Measurements from ENCODE around the gene AGRN.
"Not testable (repeated sequence)": the region's sequence is repeated elsewhere in the genome, so short reads cannot be mapped to it uniquely, and the experiment has no call there.

The AGRN gene

GRCh38 chr1:1052003-1052840 is 32.3 kb downstream of the AGRN start:
- no peak for DNase-seq (ENCODE audit: low read depth in 2 of 2)

- DNase-seq (ENCODE audit: low read depth in 2 of 2) = no peak
Measured at GRCh38 chr1:1053022-1053421, 33.1 kb downstream of the AGRN start.

- DNase-seq (ENCODE audit: low read depth in 2 of 2) = no peak
Measured at GRCh38 chr1:1053682-1054081, 33.8 kb downstream of the AGRN start.

- no peak for DNase-seq (ENCODE audit: low read depth in 2 of 2)
Measured at GRCh38 chr1:1054099-1054700, 34.3 kb downstream of the AGRN start.

GRCh38 chr1:1054971-1055370 is 35.1 kb downstream of the AGRN start:
- DNase-seq (ENCODE audit: low read depth in 2 of 2) = no peak

- DNase-seq (ENCODE audit: low read depth in 2 of 2) = no peak
Measured at GRCh38 chr1:1055841-1056736, 36.2 kb downstream of the AGRN start.

GRCh38 chr1:1057769-1058087 is 37.8 kb downstream of the AGRN start:
- DNase-seq (ENCODE audit: low read depth in 2 of 2) = not testable (repeated sequence)

GRCh38 chr1:1058088-1058905 is 38.4 kb downstream of the AGRN start:
- no peak for DNase-seq (ENCODE audit: low read depth in 2 of 2)

- DNase-seq (ENCODE audit: low read depth in 2 of 2) = peak in 1 of 2 donors; percentile 35
Measured at GRCh38 chr1:1058921-1059493, 39.1 kb downstream of the AGRN start.

GRCh38 chr1:1059494-1060280 is 39.8 kb downstream of the AGRN start:
- DNase-seq (ENCODE audit: low read depth in 2 of 2) = peak; percentile 81 to 86

GRCh38 chr1:1060281-1061000 is 40.5 kb downstream of the AGRN start:
- no peak for DNase-seq (ENCODE audit: low read depth in 2 of 2)

GRCh38 chr1:1061682-1062345 is 41.9 kb downstream of the AGRN start:
- no peak for DNase-seq (ENCODE audit: low read depth in 2 of 2)

- DNase-seq (ENCODE audit: low read depth in 2 of 2) = no peak
Measured at GRCh38 chr1:1062348-1063163, 42.6 kb downstream of the AGRN start.

- no peak for DNase-seq (ENCODE audit: low read depth in 2 of 2)
Measured at GRCh38 chr1:1063261-1063944, 43.5 kb downstream of the AGRN start.

GRCh38 chr1:1063945-1064831 is 44.3 kb downstream of the AGRN start:
- peak; percentile 90 to 94 for DNase-seq (ENCODE audit: low read depth in 2 of 2)

- DNase-seq (ENCODE audit: low read depth in 2 of 2) = no peak
Measured at GRCh38 chr1:1065265-1065939, 45.5 kb downstream of the AGRN start.

Measured in stimulated activated CD8-positive, alpha-beta memory T cell treated with anti-CD3 and anti-CD28 coated beads, Interleukin-7, amount 100 ng/mL, for 4 hours (primary cell).